ENCODE measurements around the gene LRCH3.
"Not testable (repeated sequence)": the region's sequence is repeated elsewhere in the genome, so short reads cannot be mapped to it uniquely, and the experiment has no call there.

The LRCH3 gene

GRCh38 chr3:197901626-197902025 lies 110.6 kb downstream of the LRCH3 start:
- DNase-seq (ENCODE audit: extremely low read depth, low read depth): no peak
- no peak overlapping the region for H3K4me3 ChIP-seq (replicated peaks; ENCODE audit: low read depth, low read length)
- TF ChIP-seq CTCF (IDR thresholded peaks at IDR 0.05; ENCODE audit: low read depth, low read length, missing control alignments): no peak

- H3K4me3 ChIP-seq (replicated peaks; ENCODE audit: low read depth, low read length): no peak overlapping the region
- DNase-seq (ENCODE audit: extremely low read depth, low read depth): peak; percentile 70
- TF ChIP-seq CTCF (IDR thresholded peaks at IDR 0.05; ENCODE audit: low read depth, low read length, missing control alignments): peak; percentile 94
These were observed 115.2 kb downstream of the LRCH3 start for GRCh38 chr3:197906023-197906849.

- DNase-seq (ENCODE audit: extremely low read depth, low read depth): no peak
- no peak overlapping the region for H3K4me3 ChIP-seq (replicated peaks; ENCODE audit: low read depth, low read length)
- TF ChIP-seq CTCF (IDR thresholded peaks at IDR 0.05; ENCODE audit: low read depth, low read length, missing control alignments): no peak
These were observed 115.8 kb downstream of the LRCH3 start for GRCh38 chr3:197906850-197907187.

- H3K4me3 ChIP-seq (replicated peaks; ENCODE audit: low read depth, low read length): no peak overlapping the region
- no peak for TF ChIP-seq CTCF (IDR thresholded peaks at IDR 0.05; ENCODE audit: low read depth, low read length, missing control alignments)
These were observed 116.1 kb downstream of the LRCH3 start for GRCh38 chr3:197907196-197907595.

GRCh38 chr3:197908550-197908949 lies 117.5 kb downstream of the LRCH3 start:
- not testable (repeated sequence) for DNase-seq (ENCODE audit: extremely low read depth, low read depth); H3K4me3 ChIP-seq (replicated peaks; ENCODE audit: low read depth, low read length)

More at GRCh38 chr3:197907196-197907595, 116.1 kb downstream of the LRCH3 start:
- DNase-seq (ENCODE audit: extremely low read depth, low read depth): no peak

GRCh38 chr3:197908957-197909701 lies 118.1 kb downstream of the LRCH3 start:
- H3K4me3 ChIP-seq (replicated peaks; ENCODE audit: low read depth, low read length): no peak overlapping the region
- DNase-seq (ENCODE audit: extremely low read depth, low read depth): no peak
- no peak for TF ChIP-seq CTCF (IDR thresholded peaks at IDR 0.05; ENCODE audit: low read depth, low read length, missing control alignments)

GRCh38 chr3:197912741-197913476 lies 121.9 kb downstream of the LRCH3 start:
- no peak for TF ChIP-seq CTCF (IDR thresholded peaks at IDR 0.05; ENCODE audit: low read depth, low read length, missing control alignments)
- no peak for DNase-seq (ENCODE audit: extremely low read depth, low read depth)
- no peak overlapping the region for H3K4me3 ChIP-seq (replicated peaks; ENCODE audit: low read depth, low read length)

Measured in HFF-Myc (cell line).